Activated CD4-positive, alpha-beta T cell treated with anti-CD3 and anti-CD28 coated beads, Interleukin-2, amount 50 U/mL, for 4 hours (primary cell): Measurements from ENCODE around the gene MYL7.
"Not testable (repeated sequence)": the region's sequence is repeated elsewhere in the genome, so short reads cannot be mapped to it uniquely, and the experiment has no call there.

ENCODE experiments used
- DNase-seq, 2 experiments: peaks; one replicate each; pipeline ENCODE4 v3.0.0-alpha.2; 2020

The MYL7 gene

GRCh38 chr7:44128721-44129582, 12.2 kb downstream of the MYL7 start:
- DNase-seq = no peak

DNA sequence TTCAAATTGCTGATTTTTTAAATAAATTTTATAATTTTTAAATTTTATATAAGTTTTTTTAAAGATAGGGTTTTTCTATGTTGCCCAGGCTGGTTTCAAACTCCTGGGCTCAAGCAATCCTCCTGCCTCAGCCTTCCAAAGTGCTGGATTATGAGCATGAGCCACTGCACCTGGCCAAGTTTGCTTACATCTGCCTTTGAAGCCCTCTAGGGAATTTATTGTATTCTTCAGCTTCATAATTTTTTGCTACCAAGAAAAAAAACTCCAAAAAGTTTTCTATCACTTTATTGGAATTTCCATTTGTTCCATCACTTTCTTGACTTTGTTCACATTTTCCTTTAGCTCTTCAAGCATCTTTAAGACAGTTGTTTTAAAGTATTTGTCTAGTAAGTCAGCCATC, 14.0 kb downstream of the MYL7 start:
- no peak for DNase-seq

DNA sequence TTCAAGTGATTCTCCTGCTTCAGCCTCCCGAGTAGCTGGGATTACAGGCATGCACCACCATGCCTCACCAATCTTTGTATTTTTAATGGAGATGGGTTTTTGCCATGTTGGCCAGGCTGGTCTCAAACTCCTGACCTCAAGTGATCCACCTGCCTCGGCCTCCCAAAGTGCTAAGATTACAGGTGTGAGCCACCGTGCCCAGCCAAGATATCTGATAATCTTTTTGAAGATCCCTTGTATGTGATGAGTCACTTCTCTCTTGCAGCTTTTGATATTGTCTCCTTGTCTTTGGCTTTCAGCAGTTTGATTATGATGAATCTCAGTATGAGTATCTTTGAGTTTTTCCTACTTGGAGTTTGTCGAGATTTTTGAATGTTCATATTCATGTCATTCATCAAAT, 14.6 kb downstream of the MYL7 start:
- DNase-seq = not testable (repeated sequence)

DNA sequence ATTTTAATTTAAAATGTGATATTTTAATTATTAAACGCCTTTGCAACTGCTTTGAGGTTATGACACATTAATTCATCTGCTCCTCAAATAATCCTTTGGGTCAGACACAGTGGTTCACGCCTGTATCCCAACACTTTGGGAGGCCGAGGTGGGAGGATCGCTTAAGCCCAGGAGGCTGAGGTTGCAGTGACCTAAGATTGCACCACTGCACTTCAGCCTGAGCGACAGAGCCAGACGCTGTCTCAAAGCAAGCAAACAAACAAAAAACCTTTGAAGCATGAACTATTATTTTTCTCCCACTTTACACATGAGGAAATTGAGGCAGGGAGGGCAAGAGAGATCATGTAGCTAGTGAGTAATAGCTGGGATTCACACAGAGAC, 16.3 kb downstream of the MYL7 start:
- no peak for DNase-seq

GRCh38 chr7:44123190-44124003, 17.7 kb downstream of the MYL7 start, which contains the start of gene POLD2:
TSS of gene POLD2 (minus strand) at chr7:44123548. CDS start at chr7:44122053, 1,495 bp downstream.
- peak; percentile 96 to 97 for DNase-seq

- no peak for DNase-seq
Observed at GRCh38 chr7:44122529-44122928, 18.6 kb downstream of the MYL7 start.

- DNase-seq = no peak
Observed at GRCh38 chr7:44121761-44122420, 19.2 kb downstream of the MYL7 start.

GRCh38 chr7:44120395-44120794, 20.7 kb downstream of the MYL7 start:
- DNase-seq = no peak

- DNase-seq = no peak
Observed at GRCh38 chr7:44119829-44120380, 21.2 kb downstream of the MYL7 start.

- DNase-seq = no peak
Observed at GRCh38 chr7:44117801-44118429, 23.2 kb downstream of the MYL7 start.

DNA sequence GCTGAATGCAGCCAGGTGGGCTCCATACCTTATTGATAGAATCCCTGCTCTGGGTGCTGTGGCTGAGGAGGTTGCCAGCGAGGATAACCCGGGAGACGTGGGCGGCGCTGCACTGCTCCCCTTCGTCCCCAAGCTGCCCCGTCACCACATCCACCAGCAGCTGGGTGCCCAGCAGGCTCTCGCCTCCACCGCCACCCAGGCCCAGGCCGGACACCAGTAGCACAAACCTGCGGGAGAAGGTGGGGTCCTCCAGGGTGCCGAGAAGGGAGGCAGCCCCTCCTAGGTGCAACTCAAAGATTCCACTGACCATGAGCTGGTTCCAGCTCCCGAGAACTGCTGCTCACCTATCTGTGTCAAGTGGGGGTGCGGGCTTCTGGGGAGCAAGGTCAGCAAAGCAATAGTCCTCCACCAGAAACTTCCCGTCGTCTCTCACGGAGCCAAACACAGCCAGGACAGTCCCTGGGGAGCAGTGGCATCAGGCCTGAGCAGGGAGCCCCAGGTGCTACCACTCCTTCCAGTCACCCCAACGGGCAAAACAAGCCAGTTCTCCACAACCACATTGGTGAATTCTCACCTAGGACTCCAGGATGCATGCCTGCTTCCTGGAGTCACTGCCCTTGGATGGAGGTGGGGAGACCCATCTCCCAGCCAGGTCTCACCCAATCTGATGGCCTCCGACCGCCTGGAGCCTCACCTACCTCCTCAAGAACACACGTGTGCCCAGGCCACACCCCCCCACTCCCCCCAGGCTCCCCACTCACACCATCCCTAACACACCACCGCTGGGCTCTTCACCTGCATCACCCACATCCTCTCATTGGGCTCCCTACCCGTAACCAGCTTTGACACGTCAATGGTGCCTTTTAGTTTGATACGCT, 24.1 kb downstream of the MYL7 start:
- DNase-seq = no peak

- DNase-seq = no peak
Observed at GRCh38 chr7:44116087-44116788, 24.9 kb downstream of the MYL7 start.

GRCh38 chr7:44114586-44115310, 26.4 kb downstream of the MYL7 start:
- DNase-seq = no peak

- DNase-seq = no peak
Observed at GRCh38 chr7:44113764-44114354, 27.3 kb downstream of the MYL7 start.

GRCh38 chr7:44112997-44113763, 28.0 kb downstream of the MYL7 start:
- DNase-seq = no peak

- no peak for DNase-seq
Observed at GRCh38 chr7:44112231-44112996, 28.7 kb downstream of the MYL7 start.

GRCh38 chr7:44111761-44112160, 29.4 kb downstream of the MYL7 start:
- DNase-seq = no peak
